AG08396 (cell line): ENCODE measurements around the gene RHOJ.
"Not testable (repeated sequence)": the region's sequence is repeated elsewhere in the genome, so short reads cannot be mapped to it uniquely, and the experiment has no call there.

ENCODE experiments used
- DNase-seq: peaks from one replicate; pipeline ENCODE4 v3.0.0; 2012; ENCODE audit warnings: low spot score, mixed read lengths

Gene RHOJ

GRCh38 chr14:63299351-63300110, 95.3 kb downstream of the RHOJ start:
- no peak for DNase-seq

- DNase-seq, result no peak
Measured at GRCh38 chr14:63300854-63301253, 96.6 kb downstream of the RHOJ start.

- no peak for DNase-seq
Measured at GRCh38 chr14:63301891-63302534, 97.8 kb downstream of the RHOJ start.

GRCh38 chr14:63304429-63304828, 100.2 kb downstream of the RHOJ start:
- DNase-seq, result not testable (repeated sequence)

- peak; percentile 12 for DNase-seq
Measured at GRCh38 chr14:63308723-63309317, 104.6 kb downstream of the RHOJ start.

GRCh38 chr14:63318835-63319234, 114.6 kb downstream of the RHOJ start, which contains the start of gene GPHB5:
GPHB5 (minus strand) TSS chr14:63318935; CDS start chr14:63317849, 1,086 bp downstream.
- DNase-seq, result no peak

- DNase-seq, result no peak
Measured at GRCh38 chr14:63322472-63322871, 118.2 kb downstream of the RHOJ start.

- no peak for DNase-seq
Measured at GRCh38 chr14:63322897-63323573, 118.8 kb downstream of the RHOJ start.

- DNase-seq, result no peak
Measured at GRCh38 chr14:63326840-63327239, 122.6 kb downstream of the RHOJ start.

- no peak for DNase-seq
Measured at GRCh38 chr14:63328787-63329737, 124.8 kb downstream of the RHOJ start.

GRCh38 chr14:63342371-63342770, 138.1 kb downstream of the RHOJ start:
- no peak for DNase-seq
